Measurements from ENCODE around the gene TNP2.
"Not testable (repeated sequence)": the region's sequence is repeated elsewhere in the genome, so short reads cannot be mapped to it uniquely, and the experiment has no call there.

Gene TNP2

DNA sequence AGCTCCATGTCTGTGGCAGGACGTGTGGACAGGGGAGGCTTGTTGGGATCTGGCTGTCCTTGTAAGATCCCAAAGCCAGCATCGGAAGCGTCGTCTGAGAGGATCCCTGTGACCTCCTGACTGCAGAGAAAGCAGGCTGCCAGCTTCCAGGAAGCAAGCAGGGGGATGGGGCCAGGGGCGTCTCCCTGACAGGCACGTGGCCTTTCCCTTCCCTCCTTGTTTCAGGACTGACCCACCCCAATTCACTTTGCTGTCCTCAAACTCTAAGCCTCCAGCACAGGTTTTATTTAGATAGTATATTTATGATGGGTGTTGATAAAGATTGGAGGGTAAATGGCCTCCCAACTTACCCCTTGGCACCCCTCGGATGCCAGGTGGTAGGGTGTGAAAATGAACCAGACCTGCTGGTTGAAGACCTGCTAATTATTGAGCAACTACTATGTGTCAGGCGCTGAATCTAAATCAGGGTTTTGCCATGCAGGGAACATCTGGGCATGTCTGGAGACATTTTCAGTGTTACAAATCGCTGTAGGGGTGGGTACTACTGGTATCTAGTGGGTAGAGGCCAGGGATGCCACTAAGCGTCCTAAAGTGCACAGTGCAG is 37.7 kb downstream of the TNP2 start:
- Mint-ChIP-seq H3K36me3 (no peaks in the 10 kb centered on the region), H3K4me1 (peaks cover 71% of the 10 kb centered on the region), H3K27ac (peak overlapping the region; percentile 98), H3K9me3 (no peaks in the 10 kb centered on the region), H3K4me3 (no peak overlapping the region), H3K27me3 (no peaks in the 10 kb centered on the region)

DNA sequence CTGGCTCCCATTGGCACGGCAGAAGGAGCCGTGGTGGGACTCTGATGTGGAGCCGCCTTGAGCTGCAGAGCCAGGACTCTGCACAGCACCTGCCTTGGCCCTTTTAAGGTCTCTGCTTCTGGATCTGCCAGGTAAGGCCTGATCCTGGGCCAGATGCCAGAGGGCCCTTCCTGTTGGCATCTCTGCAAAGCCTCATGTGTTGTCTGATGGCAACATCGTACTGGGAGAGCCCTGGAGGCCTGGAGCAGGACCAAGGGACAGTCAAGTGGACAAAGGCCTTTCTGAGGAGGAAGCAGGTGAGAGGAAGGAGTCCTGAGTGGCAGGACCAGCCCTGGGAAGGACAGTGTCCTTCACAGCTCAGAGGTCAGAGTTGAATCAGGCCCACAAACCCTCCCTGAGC is 39.2 kb downstream of the TNP2 start:
- Mint-ChIP-seq H3K4me1 (peaks cover 78% of the 10 kb centered on the region), H3K27ac (peak overlapping the region; percentile 88), H3K36me3 (no peaks in the 10 kb centered on the region), H3K9me3 (no peaks in the 10 kb centered on the region), H3K27me3 (no peaks in the 10 kb centered on the region), H3K4me3 (no peak overlapping the region)

DNA sequence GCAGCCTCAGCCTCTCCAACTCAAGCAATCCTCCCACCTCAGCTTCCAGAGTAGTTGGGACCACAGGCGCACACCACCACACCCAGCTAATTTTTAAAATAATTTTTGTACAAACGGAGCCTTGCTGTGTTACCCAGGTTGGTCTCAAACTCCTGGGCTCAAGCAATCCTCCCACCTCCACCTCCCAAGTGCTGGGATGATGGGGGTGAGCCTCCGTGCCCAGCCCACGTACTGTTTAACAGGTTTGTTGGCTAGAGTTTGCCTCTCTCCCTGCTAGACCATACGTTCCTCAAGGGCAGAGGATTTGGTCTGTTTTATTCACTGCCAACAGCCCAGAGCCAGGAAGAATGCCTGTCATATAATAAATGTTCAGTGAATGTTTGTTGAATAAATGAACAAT is 39.7 kb downstream of the TNP2 start:
- H3K36me3 Mint-ChIP-seq = no peaks in the 10 kb centered on the region
- peak overlapping the region; percentile 88 for H3K27ac Mint-ChIP-seq
- H3K4me1 Mint-ChIP-seq = peaks cover 79% of the 10 kb centered on the region
- H3K4me3 Mint-ChIP-seq = no peak overlapping the region
- H3K9me3 Mint-ChIP-seq = no peaks in the 10 kb centered on the region
- H3K27me3 Mint-ChIP-seq = no peaks in the 10 kb centered on the region

DNA sequence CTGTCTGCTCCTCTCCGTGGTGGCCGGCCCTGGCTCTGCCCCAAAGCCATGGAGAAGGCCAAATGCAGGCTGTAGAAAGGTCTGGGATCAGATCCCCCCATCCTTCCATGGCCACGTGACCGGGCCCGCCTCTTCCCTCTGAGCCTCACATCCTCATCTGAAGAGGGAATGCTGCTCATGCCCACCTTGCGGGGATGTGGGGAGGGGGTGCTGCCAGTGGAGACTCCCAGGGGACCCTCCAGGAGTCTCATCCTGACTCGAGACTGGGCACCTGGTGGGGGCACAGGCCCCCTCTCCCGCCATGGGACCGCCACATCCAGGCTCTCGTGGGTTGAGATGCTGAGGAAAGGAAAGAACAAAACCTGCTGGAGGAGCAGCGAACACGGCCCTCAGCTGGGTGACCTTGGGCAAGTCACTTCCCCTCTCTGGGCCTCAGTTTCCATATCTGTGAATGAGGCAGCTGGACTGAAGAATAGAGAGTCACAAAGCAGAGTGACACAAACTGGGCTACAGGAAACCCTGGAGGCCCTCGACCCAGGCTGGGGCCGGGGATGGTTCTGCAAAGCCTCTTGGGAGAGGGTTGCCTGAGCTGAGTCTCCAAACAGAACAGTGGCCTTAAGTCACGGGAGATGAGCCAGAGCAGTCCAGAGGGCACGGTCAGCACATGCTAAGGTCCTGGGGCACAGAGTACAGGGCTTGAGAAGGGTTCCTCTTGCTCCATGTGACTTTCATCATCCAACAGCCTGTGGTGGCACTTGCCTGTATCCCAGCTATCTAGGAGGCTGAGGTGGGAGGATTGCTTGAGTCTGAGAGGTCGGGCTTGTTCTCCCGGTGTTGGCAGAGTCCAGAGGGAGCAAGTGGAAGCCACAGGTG is 43.2 kb downstream of the TNP2 start:
- Mint-ChIP-seq H3K27me3 (no peaks in the 10 kb centered on the region), H3K9me3 (no peaks in the 10 kb centered on the region), H3K27ac (peak overlapping the region; percentile 99), H3K36me3 (no peaks in the 10 kb centered on the region), H3K4me3 (peak overlapping the region; percentile 83), H3K4me1 (peaks cover 64% of the 10 kb centered on the region)

DNA sequence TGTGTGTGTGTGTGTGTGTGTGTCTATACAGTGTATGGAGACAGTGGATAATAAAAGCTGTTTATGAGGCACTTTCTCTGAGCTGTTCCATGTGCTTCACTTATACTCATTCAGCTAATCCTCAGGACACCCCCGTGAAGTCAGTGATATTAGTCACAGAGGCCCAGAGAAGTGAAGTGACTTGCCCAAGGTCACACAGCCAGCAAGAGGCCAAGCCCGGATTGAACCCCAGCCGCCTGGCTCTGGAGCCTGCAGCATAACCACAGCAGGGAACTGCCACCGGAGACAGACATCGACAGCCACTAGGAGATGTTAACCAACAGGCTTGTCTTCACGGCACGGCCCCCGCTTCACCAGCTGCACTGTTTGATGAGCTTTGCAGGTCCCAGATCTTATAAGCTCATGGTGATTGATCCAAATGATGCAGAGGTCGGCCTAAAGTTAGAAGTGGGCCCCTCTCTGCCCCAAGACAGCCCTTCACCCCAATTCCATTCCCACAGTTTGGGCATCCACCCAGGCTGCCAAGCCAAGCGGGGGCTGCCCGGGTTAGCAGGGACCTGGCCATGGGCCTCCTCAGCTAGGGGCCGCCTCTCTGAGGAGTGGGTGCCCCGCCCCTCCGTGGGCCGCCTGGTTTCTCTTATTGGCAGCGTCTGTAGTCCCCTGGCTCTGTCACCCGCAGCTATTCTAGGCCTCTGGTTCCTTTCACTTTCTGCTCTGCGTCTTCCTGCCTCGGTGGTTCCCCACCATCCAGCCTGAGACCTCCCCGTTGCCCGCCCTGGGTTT is 44.0 kb downstream of the TNP2 start:
- H3K27ac Mint-ChIP-seq = peak overlapping the region; percentile 99
- no peaks in the 10 kb centered on the region for H3K27me3 Mint-ChIP-seq
- no peaks in the 10 kb centered on the region for H3K36me3 Mint-ChIP-seq
- no peaks in the 10 kb centered on the region for H3K9me3 Mint-ChIP-seq
- peak overlapping the region; percentile 83 for H3K4me3 Mint-ChIP-seq
- H3K4me1 Mint-ChIP-seq = peaks cover 60% of the 10 kb centered on the region

DNA sequence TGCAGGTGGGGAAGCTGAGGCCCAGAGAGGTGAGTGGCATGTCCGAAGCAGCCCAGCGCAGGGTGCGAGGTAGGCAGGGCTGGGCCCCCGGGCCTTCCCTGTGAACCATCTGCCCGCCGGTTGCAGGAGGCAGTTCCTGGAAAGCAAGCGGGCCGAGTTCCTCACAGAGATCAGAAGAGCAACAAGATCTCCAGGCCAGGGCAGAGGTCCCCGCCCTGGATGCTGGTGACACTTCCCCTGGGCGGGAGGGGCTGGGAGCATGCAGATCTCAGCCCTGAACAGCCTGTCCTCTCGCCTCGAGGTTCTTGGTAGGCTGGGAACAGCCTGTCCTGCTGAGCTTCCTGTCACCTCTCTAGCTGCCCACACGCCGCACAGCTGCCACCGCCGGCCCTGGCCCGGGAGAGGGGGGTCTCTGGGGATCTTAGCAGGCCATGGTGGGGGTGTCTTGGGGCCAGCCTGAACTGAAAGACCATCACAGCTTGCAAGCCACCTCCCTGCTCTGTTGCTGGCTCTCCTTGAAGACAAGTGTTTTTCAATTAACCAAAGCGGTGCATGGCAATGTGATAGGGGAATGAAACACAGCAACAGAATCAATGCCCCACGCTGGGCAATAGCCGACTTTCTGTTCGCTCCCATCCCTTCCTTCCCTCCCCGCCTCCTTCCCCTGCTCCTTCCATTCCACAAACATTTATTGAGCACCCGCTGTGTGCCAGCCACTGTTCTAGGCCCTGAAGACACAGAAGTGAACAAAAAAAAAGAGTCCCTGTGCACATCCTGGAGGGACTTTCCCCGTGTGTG is 44.8 kb downstream of the TNP2 start:
- Mint-ChIP-seq H3K4me1 (peaks cover 52% of the 10 kb centered on the region), H3K27me3 (no peaks in the 10 kb centered on the region), H3K4me3 (peak overlapping the region; percentile 83), H3K36me3 (no peaks in the 10 kb centered on the region), H3K27ac (peak overlapping the region; percentile 99), H3K9me3 (no peaks in the 10 kb centered on the region)

DNA sequence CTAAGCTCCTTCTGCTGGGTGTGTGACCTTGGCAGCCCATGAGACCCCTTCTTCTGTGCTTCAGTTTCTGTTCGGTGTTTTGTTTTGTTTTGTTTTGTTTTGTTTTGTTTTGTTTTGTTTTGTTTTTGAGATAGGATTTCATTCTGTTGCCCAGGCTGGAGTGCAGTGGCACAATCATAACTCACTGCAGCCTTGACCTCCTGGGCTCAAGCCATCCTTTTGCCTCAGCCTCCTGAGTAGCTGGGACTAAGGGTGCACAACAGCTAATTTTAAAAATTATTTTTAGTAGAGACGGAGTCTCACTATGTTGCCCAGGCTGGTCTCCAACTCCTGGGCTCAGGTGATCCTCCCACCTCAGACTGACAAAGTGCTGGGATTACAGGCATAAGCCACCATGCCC is 48.6 kb downstream of the TNP2 start:
- H3K4me1 Mint-ChIP-seq = peaks cover 30% of the 10 kb centered on the region
- not testable (repeated sequence) for H3K9me3 Mint-ChIP-seq, H3K4me3 Mint-ChIP-seq, H3K27me3 Mint-ChIP-seq, H3K27ac Mint-ChIP-seq, H3K36me3 Mint-ChIP-seq

DNA sequence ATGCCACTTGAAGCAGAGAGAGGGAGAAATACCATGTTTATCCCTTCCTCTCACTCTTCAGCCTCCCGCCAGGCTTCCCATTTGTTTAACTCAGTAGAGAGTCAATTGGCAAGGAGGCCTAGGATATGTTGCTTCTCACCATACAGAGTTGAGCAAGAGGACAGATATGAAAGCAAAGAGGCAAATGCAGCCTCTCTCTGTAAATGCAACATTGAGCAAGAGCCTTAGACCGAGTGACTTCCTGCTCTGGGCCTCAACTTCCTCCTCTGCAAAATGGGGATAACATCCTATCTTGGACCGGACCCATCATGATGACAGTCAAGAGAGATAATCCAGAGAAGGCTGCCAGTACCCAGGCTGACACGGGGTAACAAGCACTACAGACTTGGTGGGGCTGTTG is 49.9 kb downstream of the TNP2 start:
- Mint-ChIP-seq H3K27me3 (no peaks in the 10 kb centered on the region), H3K4me3 (no peak overlapping the region), H3K9me3 (no peaks in the 10 kb centered on the region), H3K27ac (no peak overlapping the region), H3K36me3 (peaks cover 8% of the 10 kb centered on the region), H3K4me1 (peaks cover 16% of the 10 kb centered on the region)

DNA sequence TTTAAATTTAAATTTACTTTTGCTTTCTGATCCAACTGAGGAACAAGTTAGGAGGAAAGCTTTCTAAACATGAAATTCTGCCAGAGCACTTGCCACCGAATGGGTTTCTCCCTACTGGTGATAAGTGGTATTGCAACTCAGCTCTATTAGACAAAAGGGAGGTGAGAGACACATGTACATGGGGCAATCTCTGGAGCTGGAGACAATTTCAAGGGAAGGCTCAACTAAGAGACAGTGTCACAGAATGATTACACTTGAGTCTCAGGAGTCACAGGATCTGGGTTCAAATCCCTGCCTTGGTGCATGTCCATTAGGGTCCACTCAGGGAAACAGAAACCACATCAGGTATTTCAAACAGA is 50.5 kb downstream of the TNP2 start:
- Mint-ChIP-seq H3K27me3 (no peaks in the 10 kb centered on the region), H3K9me3 (no peaks in the 10 kb centered on the region), H3K36me3 (peaks cover 8% of the 10 kb centered on the region), H3K4me1 (peaks cover 12% of the 10 kb centered on the region), H3K27ac (no peak overlapping the region), H3K4me3 (no peak overlapping the region)

Data from activated naive CD4-positive, alpha-beta T cell treated with anti-CD3 and anti-CD28 coated beads, Interleukin-2, amount 50 U/mL, for 24 hours (primary cell).